NCI-H1694 treated with DMSO at 0.1 percent for 48 hours (cell line): ENCODE results near the gene ACO2.

Experiments used
- DNase-seq: peaks from one replicate; lab custom pipeline; 2025; lab: John Stamatoyannopoulos, UW

ACO2 gene

GRCh38 chr22:41523464-41524221 lies 54.7 kb downstream of the ACO2 start:
- DNase-seq: no peak

DNA sequence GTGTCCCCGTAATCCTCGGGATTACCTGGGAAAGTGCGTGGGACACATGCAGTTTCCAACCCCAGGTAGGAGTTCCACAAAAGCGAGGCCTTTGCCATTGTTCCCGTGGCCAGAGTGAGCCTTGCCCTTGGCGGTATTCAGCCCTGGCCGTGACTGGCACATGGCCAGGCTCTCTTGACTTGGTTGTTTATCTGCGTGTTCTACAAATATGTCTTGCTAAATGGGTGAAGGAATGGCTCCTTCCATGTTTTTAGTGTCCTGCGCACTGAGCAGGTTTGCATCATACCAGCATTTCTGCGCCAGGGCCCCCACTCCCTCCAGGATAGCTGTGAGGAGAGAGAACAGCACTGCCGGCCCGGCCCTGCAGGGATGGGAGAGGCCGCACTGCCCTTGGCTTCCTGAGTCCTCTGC lies 55.3 kb downstream of the ACO2 start:
- DNase-seq: no peak

GRCh38 chr22:41524809-41525449 lies 56.0 kb downstream of the ACO2 start:
- DNase-seq: no peak

DNA sequence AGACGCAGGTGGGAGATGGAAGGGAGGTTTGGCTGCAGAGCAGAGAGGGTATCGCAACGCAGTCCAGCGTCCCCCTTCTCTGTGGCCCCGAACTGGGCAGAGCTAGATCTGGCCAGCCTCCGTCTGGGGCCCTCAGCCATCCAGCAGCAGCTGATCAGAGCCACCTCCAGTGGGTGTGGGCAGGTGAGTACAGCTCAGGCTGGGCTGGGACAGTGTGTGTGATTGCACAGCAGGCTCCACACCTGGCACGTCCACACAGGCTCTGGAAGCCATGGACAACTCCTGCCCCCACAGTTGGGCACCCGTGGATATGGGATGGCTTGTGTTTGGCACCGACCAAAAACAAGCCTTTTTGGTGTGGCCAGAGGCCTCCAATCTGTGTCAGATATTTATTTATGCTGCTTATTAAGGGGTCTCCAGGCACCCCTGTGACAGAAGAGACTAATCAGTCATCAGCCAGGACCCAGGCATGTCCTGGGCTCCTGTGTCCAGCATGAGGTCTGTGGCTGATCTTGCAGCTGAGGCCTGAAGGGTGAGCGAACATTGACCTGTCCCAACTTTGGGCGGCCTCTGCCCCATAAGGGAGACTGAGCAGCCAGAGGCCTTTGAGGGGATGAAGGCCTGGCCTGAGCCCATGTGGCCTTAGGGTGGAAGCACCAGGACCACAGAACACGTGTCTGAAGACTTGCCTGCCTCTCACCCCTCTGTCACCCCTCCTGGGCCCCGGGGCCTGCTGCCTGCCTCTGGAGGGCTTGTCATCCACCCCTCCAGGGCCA lies 56.7 kb downstream of the ACO2 start:
- DNase-seq: no peak

GRCh38 chr22:41526226-41526829 lies 57.4 kb downstream of the ACO2 start:
- no peak for DNase-seq

DNA sequence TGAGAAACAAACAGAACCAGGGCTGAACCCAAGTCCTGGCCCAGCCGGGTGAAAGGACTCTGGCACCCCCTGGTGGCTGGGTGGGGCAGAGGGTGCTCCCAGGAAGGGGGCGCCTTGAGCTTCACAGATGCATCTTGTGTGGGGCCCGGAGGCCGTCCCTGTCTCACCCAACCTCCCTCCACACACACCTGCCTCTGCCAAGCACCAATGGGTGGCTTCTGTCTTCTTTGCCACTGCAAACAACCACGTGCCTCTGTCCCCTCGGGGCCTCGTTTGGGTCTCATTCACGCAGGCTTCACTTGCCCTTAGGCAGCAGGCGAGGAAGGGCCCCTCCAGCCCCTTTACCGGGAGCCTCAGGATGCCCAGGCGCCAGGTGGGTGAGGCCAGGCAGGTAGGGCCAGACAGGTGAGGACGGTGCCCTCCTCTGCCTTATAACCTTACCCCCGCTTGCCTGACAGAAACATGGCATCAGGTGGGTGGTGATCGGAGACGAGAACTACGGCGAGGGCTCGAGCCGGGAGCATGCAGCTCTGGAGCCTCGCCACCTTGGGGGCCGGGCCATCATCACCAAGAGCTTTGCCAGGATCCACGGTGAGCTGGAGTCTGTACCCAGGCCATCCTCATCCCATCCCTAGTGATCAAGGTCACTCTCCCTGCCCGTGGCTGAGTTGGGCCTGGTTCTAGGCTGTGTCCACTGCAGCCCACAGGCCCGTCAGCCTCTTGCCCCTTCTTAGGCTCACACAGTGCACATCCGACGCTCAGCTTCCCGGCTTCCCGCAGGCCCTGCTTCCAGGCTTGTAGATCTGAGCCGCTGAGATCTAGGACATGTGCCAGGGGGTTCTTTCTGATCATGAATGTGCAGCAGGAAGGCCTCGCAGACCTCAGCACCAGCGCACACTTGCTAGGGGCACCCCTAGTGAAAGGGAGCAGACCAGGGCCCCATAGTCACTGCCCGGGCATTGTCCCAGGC lies 58.2 kb downstream of the ACO2 start:
- no peak for DNase-seq

- no peak for DNase-seq
Observed at GRCh38 chr22:41528132-41528766, 59.3 kb downstream of the ACO2 start.

DNA sequence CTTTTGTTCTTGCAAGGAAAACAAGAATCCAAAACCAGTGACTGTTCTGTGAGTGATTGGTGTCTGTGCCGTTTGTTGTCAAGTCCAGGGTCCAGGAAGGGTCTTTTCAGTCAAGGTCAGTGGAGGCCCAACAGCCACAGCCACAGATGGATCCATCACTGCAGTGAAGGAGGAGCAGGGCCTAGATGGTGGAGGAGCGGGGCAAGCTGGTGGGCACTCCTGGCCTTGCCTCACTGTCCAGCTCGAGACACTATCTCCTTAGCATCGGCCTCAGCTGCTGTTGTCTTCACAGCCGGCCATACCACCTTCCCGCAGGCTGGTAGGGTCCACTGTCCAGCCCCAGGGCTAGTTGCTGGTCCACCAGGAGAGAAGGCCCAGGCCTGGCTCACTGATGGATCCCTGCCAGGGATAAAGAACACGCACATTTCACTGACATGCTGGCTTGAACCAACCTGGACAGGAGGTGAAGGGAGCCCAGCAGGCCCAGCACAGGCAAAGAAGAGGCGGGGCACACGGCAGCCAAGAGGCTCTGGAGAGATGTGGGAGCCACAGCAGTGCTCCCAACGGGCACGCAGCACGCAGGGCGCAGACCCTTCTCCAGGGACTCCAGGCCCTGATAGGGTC lies 60.1 kb downstream of the ACO2 start:
- DNase-seq: no peak

- DNase-seq: no peak
Observed at GRCh38 chr22:41530890-41531714, 62.2 kb downstream of the ACO2 start.

DNA sequence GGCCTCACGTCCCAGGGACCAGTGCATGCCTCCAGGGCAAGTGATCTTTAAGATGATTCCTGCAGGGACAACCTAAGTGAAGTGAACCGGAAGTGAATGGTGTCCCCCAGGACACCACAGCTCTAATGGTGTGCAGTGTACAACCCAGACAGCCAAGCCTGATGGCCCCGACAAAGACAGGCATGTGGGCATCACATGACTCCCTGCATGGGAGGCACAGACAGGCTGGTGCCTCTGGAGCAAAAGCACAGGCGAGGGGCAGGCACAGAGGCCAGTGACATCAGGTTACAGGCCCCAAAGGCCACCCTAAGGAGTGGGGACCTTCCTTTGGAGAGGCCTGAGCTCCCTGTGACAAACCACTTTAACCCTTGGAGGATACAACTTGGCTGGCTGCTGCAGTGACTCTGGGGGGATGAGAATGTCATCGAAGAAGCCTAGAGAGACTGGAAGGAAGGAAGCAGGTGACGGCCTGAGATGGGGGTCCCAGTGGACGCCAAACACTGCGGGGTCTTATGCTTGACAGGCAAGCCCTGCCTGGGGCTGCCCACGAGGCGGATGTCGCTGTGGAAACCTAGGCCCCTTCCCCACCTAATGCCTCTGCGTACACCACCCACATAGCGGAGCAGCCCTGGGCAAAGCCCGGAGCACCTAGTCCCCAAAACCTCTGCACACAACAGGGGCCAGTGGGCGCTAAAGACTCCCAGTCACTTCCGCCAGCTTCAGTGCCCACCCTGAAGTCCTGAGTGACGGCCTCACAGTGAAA lies 63.0 kb downstream of the ACO2 start:
- DNase-seq: no peak

GRCh38 chr22:41532908-41533825 lies 64.2 kb downstream of the ACO2 start:
- DNase-seq: peak; percentile 25

DNA sequence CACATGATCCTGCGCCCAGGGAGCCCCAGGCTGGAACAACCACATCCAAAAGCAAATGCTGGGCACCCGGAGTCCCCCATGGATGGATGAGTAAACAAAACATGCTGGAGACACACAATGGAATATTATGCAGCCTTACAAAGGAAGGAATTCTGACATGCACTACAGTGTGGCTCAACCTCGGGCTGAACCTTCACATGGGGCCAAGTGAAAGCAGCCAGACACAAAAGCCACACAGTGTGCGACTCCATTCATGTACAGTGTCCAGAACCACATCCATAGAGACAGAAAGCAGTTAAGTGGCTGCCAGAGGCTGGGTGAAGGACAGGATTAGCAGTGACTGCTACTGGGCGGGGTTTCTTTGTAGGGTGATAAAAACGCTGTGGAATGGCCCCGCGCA lies 65.3 kb downstream of the ACO2 start:
- no peak for DNase-seq

DNA sequence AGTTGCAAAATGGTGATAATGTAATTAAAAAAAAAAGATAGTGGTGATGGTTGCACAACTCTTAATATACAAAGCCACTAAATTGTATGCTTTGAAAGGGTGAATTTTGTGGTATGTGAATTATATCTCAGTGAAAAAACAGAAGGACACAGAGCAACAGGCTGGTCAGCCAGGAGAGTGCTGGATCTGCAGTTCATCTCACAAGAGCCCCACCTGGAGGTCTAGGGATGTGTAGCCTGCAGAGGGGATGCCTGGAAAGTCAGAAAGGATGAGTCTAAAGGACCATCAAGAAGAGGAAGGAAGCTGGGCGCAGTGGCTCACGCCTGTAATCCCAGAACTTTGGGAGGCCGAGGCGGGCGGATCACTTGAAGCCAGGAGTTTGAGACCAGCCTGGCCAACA lies 66.3 kb downstream of the ACO2 start:
- no peak for DNase-seq

GRCh38 chr22:41537203-41537602 lies 68.3 kb downstream of the ACO2 start:
- DNase-seq: no peak

DNA sequence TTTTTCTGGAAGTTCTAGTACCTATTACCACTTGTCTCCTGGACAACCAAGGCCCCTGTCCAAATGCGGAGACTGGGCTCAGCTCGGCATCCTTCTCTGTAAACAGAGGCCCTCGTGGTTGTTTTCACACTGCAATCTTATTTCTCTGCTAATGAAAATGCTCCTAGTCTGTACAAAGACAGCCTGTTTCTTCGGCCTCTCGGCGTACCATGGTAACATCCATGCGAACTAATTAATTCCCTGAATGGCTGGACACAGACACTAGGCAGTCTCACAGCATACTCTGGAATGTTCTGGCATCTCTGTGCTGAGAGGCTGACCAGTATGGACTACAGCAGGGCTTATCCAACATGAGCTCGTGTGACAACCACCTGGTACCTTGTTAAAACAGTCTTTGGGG lies 69.7 kb downstream of the ACO2 start:
- no peak for DNase-seq

DNA sequence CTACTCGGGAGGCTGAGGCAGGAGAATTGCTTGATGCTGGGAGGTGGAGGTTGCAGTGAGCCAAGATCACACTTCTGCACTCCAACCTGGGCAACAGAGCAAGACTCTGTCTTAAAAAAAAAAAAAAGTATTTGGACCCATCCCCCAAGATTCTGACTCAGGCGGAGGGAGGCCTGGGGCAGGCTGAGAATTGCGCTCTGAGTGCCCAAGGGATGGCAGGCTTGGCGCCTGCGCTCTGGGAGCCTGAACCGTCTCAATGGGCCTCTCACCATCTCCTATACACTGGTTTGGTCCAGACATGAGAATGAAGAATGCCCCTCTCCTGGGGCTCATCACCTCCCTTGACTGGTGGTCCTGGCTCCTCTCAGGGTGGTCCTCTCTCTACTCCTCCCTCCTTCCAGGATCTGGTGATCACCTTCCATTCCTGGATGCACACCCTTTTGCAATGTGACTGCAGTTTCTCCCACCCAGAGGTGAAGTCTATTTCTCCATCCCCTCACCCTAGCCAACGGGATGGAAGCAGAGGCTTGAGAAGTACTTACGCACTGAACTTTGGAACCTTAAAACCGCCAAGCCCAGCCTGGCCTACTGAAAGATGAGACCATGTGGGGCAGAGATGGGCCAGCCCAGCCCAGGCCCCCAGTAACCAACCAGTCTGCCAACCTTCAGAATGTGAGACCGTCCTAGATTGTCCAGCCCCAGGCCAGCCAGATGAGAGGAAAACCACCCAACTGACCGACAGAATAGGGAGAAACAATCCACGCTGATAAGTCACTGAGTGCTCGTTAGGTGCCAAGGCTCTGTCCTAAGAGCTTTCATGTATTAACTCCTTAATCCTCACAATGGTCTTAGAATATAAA lies 70.5 kb downstream of the ACO2 start:
- DNase-seq: no peak

- no peak for DNase-seq
Observed at GRCh38 chr22:41540006-41540315, 71.0 kb downstream of the ACO2 start.
